Measurements from ENCODE around the gene SLC2A1.

SLC2A1 gene

GRCh38 chr1:43002116-43002515, 43.4 kb upstream of the SLC2A1 start:
- Histone ChIP-seq H3K4me3 (ENCODE audit: low read depth, low read length) (no peak overlapping the region), H3K36me3 (replicated peaks) (no peaks in the 10 kb centered on the region), H3K27ac (no peak overlapping the region), H3K27me3 (replicated peaks) (no peaks in the 10 kb centered on the region)
- no peak for DNase-seq
- TF ChIP-seq CTCF (IDR thresholded peaks at IDR 0.05; ENCODE audit: low read depth, low read length, missing control alignments) = no peak
- in situ Hi-C loops (cut with HindIII; ENCODE audit: low pct_ligation_motif_present, low sequenced_read_pairs) = no loop called here

- H3K36me3 ChIP-seq (replicated peaks) = no peaks in the 10 kb centered on the region
- no peak for DNase-seq
- no peak overlapping the region for H3K4me3 ChIP-seq (ENCODE audit: low read depth, low read length)
- no peaks in the 10 kb centered on the region for H3K27me3 ChIP-seq (replicated peaks)
- in situ Hi-C loops (cut with HindIII; ENCODE audit: low pct_ligation_motif_present, low sequenced_read_pairs) = no loop called here
- H3K27ac ChIP-seq = no peak overlapping the region
- no peak for TF ChIP-seq CTCF (IDR thresholded peaks at IDR 0.05; ENCODE audit: low read depth, low read length, missing control alignments)
Observed at GRCh38 chr1:43001434-43001833, 42.8 kb upstream of the SLC2A1 start.

- H3K36me3 ChIP-seq (replicated peaks) = no peaks in the 10 kb centered on the region
- no peak for TF ChIP-seq CTCF (IDR thresholded peaks at IDR 0.05; ENCODE audit: low read depth, low read length, missing control alignments)
- no peak overlapping the region for H3K4me3 ChIP-seq (ENCODE audit: low read depth, low read length)
- no peak overlapping the region for H3K27ac ChIP-seq
- no peak for DNase-seq
- in situ Hi-C loops (cut with HindIII; ENCODE audit: low pct_ligation_motif_present, low sequenced_read_pairs) = no loop called here
- no peaks in the 10 kb centered on the region for H3K27me3 ChIP-seq (replicated peaks)
Observed at GRCh38 chr1:43000271-43000670, 41.6 kb upstream of the SLC2A1 start.

GRCh38 chr1:42999308-42999707, 40.6 kb upstream of the SLC2A1 start:
- no peak for TF ChIP-seq CTCF (IDR thresholded peaks at IDR 0.05; ENCODE audit: low read depth, low read length, missing control alignments)
- no peaks in the 10 kb centered on the region for H3K36me3 ChIP-seq (replicated peaks)
- no peaks in the 10 kb centered on the region for H3K27me3 ChIP-seq (replicated peaks)
- no peak overlapping the region for H3K27ac ChIP-seq
- no peak overlapping the region for H3K4me3 ChIP-seq (ENCODE audit: low read depth, low read length)
- no peak for DNase-seq
- in situ Hi-C loops (cut with HindIII; ENCODE audit: low pct_ligation_motif_present, low sequenced_read_pairs) = no loop called here

GRCh38 chr1:42998386-42998785, 39.7 kb upstream of the SLC2A1 start:
- TF ChIP-seq CTCF (IDR thresholded peaks at IDR 0.05; ENCODE audit: low read depth, low read length, missing control alignments) = no peak
- no peak for DNase-seq
- in situ Hi-C loops (cut with HindIII; ENCODE audit: low pct_ligation_motif_present, low sequenced_read_pairs) = no loop called here
- Histone ChIP-seq H3K36me3 (replicated peaks) (no peaks in the 10 kb centered on the region), H3K27ac (no peak overlapping the region), H3K27me3 (replicated peaks) (no peaks in the 10 kb centered on the region), H3K4me3 (ENCODE audit: low read depth, low read length) (no peak overlapping the region)

GRCh38 chr1:42996384-42996970, 37.8 kb upstream of the SLC2A1 start:
- no peaks in the 10 kb centered on the region for H3K36me3 ChIP-seq (replicated peaks)
- H3K27me3 ChIP-seq (replicated peaks) = no peaks in the 10 kb centered on the region
- H3K27ac ChIP-seq = no peak overlapping the region
- no peak for DNase-seq
- in situ Hi-C loops (cut with HindIII; ENCODE audit: low pct_ligation_motif_present, low sequenced_read_pairs) = no loop called here
- no peak for TF ChIP-seq CTCF (IDR thresholded peaks at IDR 0.05; ENCODE audit: low read depth, low read length, missing control alignments)
- no peak overlapping the region for H3K4me3 ChIP-seq (ENCODE audit: low read depth, low read length)

All from brain microvascular endothelial cell (primary cell).